ENCODE data around the gene HSPB6. TPM values are rescaled to one million over a fixed set of nuclear protein-coding genes. Genes with fewer than 3 reads are reported as not detected.

HSPB6 gene
- total RNA-seq, 1 donor from 2014 or later: 5.0 TPM

DNA sequence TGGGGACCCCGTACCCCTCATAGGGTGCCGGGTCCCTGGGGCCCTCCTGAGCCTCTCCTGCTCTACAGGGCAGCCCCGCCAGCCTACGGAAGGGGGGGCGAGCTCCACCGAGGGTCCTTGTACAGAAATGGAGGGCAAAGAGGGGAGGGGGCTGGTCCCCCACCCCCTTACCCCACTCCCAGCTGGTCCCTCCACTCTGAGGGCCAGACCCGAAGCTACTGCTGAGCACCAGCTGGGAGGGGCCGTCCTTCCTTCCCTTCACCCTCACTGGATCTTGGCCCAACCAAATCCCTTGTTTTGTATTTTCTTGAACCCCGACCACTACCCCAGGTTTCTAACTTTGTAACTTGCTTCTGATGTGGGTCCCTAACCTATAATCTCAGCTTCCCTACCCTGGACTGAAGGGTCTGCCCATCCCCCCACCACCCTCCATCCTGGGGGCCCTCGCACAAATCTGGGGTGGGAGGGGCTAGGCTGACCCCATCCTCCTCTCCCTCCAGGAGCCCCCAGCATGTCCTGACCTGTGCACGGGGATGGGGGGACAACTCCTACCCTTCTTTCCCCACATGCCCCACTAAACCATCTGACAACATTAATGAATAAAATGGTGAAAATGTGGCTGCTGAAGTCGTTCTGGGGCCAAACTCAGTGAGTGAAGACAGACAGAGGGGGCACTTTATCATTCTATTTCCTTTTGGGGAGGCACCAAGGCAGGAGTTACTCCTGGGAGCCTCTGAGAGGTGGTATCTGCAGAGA lies 31.6 kb upstream of the HSPB6 start:
- no peak for DNase-seq (ENCODE audit: low spot score)
- Mint-ChIP-seq H3K27me3 (ENCODE audit: low read depth) (no peaks in the 10 kb centered on the region), H3K9me3 (ENCODE audit: low read depth) (no peaks in the 10 kb centered on the region), H3K27ac (ENCODE audit: unreplicated experiment) (no peak overlapping the region), H3K36me3 (ENCODE audit: low read depth) (no peaks in the 10 kb centered on the region), H3K4me1 (ENCODE audit: low read depth) (no peaks in the 10 kb centered on the region), H3K4me3 (ENCODE audit: unreplicated experiment) (no peak overlapping the region)
- TF ChIP-seq, protein P1, sequence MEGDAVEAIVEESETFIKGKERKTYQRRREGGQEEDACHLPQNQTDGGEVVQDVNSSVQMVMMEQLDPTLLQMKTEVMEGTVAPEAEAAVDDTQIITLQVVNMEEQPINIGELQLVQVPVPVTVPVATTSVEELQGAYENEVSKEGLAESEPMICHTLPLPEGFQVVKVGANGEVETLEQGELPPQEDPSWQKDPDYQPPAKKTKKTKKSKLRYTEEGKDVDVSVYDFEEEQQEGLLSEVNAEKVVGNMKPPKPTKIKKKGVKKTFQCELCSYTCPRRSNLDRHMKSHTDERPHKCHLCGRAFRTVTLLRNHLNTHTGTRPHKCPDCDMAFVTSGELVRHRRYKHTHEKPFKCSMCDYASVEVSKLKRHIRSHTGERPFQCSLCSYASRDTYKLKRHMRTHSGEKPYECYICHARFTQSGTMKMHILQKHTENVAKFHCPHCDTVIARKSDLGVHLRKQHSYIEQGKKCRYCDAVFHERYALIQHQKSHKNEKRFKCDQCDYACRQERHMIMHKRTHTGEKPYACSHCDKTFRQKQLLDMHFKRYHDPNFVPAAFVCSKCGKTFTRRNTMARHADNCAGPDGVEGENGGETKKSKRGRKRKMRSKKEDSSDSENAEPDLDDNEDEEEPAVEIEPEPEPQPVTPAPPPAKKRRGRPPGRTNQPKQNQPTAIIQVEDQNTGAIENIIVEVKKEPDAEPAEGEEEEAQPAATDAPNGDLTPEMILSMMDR (IDR thresholded peaks at IDR 0.05): no peak

DNA sequence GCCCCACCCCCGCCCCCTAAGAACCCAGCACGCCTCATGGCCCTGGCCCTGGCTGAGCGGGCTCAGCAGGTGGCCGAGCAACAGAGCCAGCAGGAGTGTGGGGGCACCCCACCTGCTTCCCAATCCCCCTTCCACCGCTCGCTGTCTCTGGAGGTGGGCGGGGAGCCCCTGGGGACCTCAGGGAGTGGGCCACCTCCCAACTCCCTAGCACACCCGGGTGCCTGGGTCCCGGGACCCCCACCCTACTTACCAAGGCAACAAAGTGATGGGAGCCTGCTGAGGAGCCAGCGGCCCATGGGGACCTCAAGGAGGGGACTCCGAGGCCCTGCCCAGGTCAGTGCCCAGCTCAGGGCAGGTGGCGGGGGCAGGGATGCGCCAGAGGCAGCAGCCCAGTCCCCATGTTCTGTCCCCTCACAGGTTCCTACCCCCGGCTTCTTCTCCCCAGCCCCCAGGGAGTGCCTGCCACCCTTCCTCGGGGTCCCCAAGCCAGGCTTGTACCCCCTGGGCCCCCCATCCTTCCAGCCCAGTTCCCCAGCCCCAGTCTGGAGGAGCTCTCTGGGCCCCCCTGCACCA lies 30.5 kb upstream of the HSPB6 start:
- Mint-ChIP-seq H3K4me3 (ENCODE audit: unreplicated experiment) (no peak overlapping the region), H3K9me3 (ENCODE audit: low read depth) (no peaks in the 10 kb centered on the region), H3K27ac (ENCODE audit: unreplicated experiment) (no peak overlapping the region), H3K36me3 (ENCODE audit: low read depth) (peaks cover 1% of the 10 kb centered on the region), H3K27me3 (ENCODE audit: low read depth) (no peaks in the 10 kb centered on the region), H3K4me1 (ENCODE audit: low read depth) (no peaks in the 10 kb centered on the region)
- TF ChIP-seq, protein P1 (IDR thresholded peaks at IDR 0.05): no peak
- no peak for DNase-seq (ENCODE audit: low spot score)

DNA sequence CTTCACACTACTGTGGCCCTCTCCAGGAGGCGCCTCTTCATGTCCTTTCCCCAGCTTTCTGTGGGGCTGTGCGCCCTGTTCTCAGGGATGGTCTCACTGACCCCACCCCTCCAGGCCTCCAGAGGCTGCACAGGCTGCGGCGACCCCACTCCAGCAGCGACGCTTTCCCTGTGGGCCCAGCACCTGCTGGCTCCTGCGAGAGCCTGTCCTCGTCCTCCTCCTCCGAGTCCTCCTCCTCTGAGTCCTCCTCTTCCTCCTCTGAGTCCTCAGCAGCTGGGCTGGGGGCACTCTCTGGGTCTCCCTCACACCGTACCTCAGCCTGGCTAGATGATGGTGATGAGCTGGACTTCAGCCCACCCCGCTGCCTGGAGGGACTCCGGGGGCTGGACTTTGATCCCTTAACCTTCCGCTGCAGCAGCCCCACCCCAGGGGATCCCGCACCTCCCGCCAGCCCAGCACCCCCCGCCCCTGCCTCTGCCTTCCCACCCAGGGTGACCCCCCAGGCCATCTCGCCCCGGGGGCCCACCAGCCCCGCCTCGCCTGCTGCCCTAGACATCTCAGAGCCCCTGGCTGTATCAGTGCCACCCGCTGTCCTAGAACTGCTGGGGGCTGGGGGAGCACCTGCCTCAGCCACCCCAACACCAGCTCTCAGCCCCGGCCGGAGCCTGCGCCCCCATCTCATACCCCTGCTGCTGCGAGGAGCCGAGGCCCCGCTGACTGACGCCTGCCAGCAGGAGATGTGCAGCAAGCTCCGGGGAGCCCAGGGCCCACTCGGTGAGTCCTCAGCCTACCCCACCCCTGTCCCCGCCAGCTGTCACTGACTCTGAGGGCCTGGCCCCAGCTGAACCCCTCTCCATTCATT lies 29.7 kb upstream of the HSPB6 start:
- Mint-ChIP-seq H3K27me3 (ENCODE audit: low read depth) (no peaks in the 10 kb centered on the region), H3K4me1 (ENCODE audit: low read depth) (no peaks in the 10 kb centered on the region), H3K27ac (ENCODE audit: unreplicated experiment) (no peak overlapping the region), H3K9me3 (ENCODE audit: low read depth) (no peaks in the 10 kb centered on the region), H3K4me3 (ENCODE audit: unreplicated experiment) (no peak overlapping the region), H3K36me3 (ENCODE audit: low read depth) (peaks cover 1% of the 10 kb centered on the region)
- DNase-seq (ENCODE audit: low spot score): peak; percentile 93
- TF ChIP-seq, protein P1 (IDR thresholded peaks at IDR 0.05): no peak

DNA sequence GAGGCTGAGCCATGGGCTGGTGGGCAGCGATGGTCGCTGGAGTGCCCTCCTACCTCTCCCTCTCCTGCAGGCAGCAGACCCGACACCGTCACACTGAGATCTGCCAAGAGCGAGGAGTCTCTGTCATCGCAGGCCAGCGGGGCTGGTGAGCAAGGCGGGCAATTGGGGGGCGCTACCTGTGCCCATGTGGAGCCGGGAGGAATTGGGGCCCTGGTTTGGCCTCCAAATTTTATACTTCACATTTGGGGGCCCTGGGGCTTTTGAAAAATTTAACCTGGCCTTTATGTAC lies 28.5 kb upstream of the HSPB6 start:
- Mint-ChIP-seq H3K27me3 (ENCODE audit: low read depth) (no peaks in the 10 kb centered on the region), H3K4me1 (ENCODE audit: low read depth) (no peaks in the 10 kb centered on the region), H3K4me3 (ENCODE audit: unreplicated experiment) (no peak overlapping the region), H3K27ac (ENCODE audit: unreplicated experiment) (no peak overlapping the region), H3K9me3 (ENCODE audit: low read depth) (no peaks in the 10 kb centered on the region), H3K36me3 (ENCODE audit: low read depth) (peaks cover 3% of the 10 kb centered on the region)
- no peak for DNase-seq (ENCODE audit: low spot score)
- TF ChIP-seq, protein P1 (IDR thresholded peaks at IDR 0.05): no peak
